ENCODE data around the gene AGL.

DNA sequence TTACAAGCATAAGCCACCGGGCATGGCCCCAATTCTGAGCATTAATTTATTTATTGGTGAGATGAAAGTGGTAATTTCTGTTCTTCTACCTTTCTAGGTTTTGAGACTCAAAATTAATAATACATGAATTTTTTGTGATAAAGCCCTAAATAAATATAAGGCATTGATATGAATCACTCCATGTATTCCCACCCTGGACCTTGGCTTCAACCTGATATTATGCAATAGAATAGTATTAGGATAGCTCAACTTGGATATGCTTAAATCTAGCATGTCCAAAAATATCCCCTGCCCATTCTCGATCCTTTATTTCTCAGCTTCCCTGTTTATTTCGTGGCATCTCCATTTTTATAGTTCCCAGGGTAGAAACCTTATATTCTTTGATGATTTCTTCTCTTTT lies 2.5 kb downstream of the AGL start:
- no peak for TF ChIP-seq CTCF (IDR thresholded peaks at IDR 0.05; ENCODE audit: low read length)
- no peak for TF ChIP-seq EZH2 (optimal IDR thresholded peaks at IDR 0.05; ENCODE audit: low read depth, low read length)
